ENCODE results near the gene EAPP.
"Not testable (repeated sequence)": the region's sequence is repeated elsewhere in the genome, so short reads cannot be mapped to it uniquely, and the experiment has no call there.

Gene EAPP, protein sequence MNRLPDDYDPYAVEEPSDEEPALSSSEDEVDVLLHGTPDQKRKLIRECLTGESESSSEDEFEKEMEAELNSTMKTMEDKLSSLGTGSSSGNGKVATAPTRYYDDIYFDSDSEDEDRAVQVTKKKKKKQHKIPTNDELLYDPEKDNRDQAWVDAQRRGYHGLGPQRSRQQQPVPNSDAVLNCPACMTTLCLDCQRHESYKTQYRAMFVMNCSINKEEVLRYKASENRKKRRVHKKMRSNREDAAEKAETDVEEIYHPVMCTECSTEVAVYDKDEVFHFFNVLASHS

DNA sequence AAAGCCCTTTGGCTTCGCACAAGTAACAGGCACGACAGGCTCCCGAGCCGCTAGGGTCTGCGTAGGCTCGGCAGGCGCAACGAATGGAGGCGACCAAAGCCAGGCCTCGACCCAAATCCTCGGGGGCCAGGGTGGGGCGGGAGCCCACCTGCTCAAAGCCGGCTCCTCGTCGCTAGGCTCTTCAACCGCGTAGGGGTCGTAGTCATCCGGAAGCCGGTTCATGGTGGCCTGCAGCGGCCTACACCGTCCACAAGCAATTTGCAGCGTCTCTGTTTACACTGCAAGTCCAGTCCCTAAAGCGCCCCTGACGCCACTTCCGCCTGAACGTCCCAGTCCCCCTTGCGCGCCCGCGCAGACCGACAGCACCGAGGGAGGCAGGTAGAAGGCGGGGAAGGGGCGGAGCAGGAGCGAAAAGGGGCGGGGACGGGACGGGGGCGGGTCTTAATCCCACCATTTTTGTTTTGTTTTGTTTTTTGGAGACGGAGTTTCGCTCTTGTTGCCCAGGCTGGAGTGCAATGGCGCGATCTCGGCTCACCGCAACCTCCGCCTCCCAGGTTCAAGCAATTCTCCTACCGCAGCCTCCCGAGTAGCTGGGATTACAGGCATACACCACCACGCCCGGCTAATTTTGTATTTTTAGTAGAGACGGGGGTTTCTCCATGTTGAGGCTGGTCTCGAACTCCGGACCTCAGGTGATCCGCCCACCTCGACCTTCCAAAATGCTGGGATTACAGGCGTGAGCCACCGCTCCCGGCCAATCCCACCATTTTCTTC, at the start of gene EAPP:
TSS of gene EAPP (minus strand) at position 295 of the 774 bp plus-strand sequence. CDS start at position 222, 73 bp downstream.
- DNase-seq, result peak; percentile 97

DNA sequence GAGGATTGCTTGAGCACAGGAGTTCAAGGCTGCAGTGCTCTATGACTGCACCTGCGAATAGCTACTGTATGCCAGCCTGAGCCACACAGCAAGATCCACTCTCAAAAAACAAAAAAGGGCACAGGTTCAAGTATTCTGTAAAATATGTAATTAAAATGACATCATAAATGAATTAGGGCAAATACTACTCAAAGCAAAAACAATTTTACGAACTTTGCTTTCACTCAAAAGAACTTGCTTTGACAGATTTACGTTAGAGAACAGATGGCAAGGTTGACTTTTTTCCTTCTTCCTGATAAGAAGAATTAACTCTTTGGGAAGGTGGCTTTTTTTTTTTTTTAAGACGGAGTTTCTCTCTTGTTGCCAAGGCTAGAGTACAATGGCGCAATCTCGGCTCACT, 44.0 kb upstream of the EAPP start:
- DNase-seq, result no peak

DNA sequence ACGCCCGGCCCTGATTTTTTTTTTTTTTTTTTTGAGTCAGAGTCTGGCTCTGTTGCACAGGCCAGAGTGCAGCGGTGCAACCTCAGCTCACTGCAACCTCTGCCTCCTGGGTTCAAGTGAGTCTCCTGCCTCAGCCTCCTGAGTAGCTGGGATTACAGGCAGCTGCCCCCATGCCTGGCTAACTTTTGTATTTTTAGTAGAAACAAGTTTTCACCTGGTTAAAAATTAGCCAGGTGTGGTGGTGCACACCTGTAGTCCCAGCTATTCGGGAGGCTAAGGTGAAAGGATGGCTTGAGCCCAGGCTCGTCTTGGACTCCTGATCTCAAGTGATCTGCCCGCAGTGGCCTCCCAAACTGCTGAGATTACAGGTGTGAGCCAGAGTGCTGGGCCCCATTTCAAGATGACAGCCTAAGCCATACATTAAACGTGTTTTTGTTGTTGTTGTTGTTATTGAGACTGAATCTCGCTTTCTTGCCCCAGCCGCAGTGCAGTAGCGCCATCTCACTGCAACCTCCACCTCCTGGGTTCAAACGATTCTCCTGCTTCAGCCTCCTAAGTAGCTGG, 42.7 kb upstream of the EAPP start:
- DNase-seq, result no peak

DNA sequence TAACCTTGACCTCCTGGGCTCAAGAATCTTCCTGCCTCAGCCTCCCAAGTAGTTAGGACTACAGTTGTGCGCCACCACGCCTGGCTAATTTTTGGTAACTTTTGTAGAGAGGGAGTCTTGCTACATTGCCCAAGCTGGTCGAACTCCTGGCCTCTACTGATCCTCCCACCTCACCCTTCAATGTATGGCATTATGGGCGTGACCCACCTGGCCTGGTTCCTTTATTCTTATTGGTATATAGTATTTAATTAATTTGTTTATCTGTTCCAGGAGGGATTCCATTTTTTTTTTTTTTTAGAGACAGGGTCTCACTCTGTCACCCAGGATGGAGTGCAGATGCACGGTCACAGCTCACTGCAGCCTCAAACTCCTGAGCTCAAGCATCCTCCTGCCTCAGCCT, 40.9 kb upstream of the EAPP start:
- DNase-seq, result no peak

DNA sequence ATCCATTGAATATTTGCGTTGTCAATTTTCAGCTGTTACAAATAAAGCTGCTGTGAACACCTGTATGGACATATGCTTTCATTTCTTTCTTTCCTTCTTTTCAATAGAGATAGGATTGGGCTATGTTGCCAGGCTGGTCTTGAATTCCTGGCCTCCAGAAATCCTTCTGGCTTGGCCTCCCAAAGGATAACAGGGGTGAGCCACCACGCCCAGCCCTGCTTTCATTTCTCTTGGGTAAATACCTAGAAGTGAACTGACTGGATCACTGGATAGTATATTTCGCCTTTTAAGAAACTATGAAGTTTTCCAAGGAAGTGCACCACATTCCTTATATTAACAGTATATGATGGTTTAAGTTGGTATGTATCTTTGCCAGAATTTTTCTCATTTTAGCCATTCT, 32.3 kb upstream of the EAPP start:
- no peak for DNase-seq

DNA sequence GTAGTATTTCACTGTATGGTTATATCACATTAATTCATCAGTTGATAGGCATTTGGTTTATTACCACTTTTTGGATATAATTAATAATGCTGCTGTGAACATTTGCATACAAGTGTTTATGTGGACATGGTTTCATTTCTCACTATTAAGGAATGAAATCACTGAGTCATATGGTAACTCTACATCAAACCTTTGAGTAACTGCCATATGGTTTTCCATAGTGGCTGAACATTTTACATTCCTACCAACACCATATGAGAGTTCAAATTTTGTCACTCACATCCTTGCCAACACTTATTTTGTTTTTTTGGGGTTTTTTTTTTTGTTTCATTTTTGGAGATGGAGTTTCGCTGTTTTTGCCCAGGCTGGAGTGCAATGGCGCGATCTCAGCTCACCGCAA, 30.2 kb upstream of the EAPP start:
- DNase-seq, result no peak

DNA sequence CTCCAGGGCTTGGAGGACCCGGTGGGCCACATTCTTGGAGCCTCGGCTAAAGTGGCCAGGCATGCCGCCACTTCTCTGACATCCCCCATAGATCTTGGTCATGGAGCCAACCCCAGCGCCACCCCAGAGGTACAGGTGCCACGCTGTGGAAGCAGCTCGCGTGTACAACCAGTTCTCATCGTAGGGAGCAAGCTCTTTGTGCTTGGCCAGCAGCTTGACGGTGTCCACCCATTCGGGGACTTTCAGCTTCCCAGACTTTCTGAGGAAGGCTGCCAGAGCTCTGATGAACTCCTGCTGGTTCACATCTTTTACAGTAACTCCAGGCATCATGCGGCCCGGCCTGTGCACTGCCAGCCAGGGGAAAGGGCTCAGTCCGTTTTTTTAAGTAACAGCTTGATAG, 29.3 kb upstream of the EAPP start:
- DNase-seq, result no peak

DNA sequence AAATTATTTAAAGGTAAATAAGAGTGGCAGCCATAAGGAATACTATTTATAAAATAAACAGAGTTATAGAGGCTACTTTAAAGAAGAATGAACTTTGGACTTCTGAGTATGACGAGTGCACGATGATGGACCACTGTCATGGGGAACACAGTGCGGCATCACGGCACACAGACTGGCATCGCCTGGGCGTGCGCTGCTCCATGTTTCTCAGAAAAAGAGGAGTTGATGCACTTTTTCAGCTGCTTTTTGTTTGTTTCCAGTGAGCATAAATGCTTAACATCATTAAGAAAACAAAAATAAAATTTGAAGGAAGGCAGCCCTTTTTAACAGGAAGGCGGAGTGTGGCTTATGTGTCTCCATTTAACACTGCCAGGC, 23.3 kb upstream of the EAPP start:
- DNase-seq, result no peak

DNA sequence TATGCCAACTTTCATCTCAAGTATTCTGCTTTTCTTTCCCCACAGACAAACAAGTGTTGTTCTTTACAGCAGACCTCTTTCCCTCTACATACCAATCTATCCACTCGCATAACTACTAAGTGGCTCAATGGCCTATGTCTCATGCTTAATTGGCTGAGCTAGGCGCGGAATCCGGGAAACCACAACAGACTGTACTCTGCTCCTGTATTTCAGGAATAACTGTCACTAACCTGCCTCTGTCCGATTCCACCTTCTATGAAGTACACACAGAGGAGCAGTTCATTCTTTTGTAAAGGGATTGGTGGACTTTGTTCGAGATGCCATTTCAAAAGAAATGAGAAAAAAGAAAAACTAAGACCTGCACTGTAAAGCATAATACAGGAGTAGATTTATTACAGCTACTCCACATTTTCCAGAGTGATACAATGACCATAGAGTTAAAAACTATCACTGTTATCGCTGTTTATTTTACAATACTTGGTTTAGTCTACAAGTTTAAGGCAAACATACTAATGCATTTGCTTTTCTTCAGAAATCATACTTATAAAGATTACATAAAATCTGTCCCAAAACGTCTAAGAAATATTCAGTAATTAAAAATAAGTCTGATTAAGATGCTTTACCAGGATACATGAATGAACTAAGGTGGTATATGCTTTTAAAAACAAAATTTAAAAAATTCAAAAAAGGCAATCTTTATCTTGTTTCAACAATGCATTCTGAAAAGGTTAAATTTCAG, 22.7 kb upstream of the EAPP start:
- DNase-seq, result not testable (repeated sequence)

DNA sequence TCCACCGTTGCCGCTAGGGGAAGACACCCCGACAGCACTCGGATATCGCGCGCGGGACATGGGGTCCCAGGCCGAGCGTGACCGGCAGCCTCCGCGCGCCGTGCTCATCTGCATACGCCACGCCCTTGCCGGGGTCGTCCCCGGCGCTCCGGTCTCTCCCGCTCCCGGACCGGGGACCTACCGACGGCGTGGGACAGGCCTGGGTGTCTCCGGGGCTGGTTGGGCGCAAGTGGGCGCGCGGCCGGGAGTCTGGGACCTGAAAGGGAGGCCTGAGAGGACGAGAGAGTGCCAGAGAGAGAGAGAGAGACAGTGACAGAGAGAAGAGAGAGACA, 17.0 kb upstream of the EAPP start:
- DNase-seq, result not testable (repeated sequence)

DNA sequence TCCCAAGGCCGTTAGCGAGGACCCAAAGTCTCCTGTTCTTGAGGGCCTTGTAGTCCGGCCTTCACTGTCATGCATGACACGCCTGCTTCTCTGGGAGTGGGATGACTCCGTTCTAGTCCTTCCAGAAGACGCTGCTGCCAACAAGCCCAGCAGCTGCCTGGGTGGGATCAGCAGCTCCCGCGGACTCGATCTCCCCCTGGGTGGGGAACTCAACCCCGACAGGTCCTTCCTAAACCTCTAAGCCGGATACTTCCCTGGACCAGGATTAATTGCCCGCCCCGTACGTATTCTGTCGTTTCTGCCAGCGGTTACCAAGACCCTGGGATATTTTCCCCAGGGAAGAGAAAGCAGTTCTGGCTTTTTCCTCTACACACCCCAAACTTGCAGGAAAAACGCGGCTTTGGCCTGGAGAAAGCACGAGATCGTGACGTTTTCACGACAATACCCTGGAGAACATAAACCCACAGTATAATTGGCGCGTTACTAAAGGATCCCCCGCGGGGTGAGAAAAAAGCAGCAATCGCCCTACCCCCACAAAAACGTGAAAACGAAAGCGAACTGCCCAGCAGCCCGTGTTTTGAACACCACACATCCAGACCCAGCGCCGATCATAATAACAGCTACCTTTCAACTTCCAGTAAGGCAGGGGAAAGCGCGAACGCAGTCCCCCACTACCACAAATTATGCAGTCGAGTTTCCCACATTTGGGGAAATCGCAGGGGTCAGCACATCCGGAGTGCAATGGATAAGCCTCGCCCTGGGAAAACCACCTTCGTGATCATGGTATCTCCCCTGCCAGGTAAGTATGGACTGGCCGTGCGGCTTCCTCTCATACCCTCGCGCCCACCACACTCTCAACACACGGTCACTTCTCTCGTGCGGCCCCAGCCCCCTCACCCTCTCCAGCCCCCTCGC, 16.3 kb upstream of the EAPP start:
- not testable (repeated sequence) for DNase-seq

DNA sequence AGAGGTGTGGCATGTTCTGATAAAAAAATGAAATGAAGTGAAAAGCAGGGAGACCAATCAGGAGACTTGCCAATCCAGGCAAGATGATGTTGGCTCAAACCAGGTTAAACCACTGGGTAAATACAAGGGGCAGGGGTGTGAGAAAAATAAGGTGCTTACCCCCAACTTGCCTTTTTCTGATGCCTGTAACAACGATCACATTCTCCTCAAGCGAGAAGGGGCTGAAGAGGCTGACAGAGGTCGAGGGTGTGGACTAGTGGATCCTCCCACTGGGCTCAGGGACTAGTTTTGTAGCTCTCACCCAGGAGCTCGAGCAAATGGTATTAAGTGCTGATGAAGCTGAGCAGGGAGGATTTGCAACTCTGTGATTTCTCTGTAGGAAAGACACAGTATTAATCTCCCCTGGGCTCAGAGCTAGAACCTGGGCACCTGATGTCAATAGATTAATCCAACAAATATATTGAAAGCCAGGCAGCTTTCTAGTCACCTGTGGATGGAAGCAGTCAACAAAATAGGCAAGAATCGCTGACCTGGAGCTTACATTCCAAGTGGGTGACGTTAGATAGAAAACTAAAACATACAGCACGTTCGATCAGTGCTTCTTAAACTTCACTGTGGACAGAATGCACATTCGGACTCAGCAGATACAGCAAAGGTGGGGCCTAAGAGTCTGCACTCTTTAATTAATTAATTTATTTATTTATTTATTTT, 15.2 kb upstream of the EAPP start:
- DNase-seq, result no peak

DNA sequence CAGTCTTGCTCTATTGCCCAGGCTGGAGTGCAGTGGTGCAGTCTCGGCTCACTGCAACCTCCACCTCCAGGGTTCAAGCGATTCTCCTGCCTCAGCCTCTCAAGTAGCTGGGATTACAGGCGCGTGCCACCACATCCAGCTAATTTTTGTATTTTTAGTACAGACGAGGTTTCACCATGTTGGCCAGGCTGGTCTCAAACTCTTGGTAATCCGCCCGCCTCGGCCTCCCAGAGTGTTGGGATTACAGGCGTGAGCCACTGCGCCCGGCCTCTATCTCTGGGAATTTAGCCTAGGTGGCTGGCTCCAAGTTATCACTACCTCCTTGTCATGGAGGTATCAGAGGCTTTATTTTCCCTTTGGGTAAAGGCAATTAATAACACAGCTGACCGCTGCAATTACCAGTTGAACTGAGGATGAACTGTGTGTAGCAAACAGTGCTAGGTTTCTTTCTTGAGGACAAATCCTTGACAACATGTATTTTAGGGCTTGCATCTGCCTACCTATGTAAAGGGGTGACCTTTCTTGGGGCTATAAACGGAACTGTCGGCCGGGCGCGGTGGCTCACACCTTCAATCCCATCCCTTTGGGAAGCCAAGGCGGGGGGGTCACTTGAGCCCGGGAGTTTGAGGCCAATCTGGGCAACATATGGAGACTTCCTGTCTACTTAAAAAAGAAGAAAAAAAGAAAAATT, 9.9 kb upstream of the EAPP start:
- DNase-seq, result not testable (repeated sequence)

DNA sequence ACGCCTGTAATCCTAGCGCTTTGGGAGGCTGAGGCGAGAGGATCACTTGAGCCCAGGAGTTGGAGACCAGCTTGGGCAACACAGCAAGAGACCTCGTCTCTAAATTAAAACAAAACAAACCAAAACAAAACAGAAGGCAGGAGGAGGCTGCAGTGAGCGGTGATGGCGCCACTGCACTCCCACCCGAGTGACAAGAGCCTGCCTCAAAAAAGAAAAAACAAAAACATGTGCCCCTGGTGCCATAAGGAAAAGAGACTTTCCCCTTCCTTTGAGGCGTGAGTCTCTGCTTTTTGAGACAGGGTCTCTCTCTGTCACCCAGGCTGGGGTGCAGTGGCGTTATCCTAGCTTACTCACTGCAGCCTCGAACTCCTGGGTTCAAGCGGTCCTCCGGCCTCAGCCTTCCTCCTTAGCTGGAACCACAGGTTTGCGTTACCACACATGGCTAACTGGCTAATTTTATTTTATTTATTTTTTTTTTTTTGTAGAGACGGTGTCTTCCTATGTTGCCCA, 9.0 kb upstream of the EAPP start:
- no peak for DNase-seq

DNA sequence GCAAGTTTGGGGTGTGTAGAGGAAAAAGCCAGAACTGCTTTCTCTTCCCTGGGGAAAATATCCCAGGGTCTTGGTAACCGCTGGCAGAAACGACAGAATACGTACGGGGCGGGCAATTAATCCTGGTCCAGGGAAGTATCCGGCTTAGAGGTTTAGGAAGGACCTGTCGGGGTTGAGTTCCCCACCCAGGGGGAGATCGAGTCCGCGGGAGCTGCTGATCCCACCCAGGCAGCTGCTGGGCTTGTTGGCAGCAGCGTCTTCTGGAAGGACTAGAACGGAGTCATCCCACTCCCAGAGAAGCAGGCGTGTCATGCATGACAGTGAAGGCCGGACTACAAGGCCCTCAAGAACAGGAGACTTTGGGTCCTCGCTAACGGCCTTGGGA, 7.6 kb upstream of the EAPP start:
- not testable (repeated sequence) for DNase-seq

DNA sequence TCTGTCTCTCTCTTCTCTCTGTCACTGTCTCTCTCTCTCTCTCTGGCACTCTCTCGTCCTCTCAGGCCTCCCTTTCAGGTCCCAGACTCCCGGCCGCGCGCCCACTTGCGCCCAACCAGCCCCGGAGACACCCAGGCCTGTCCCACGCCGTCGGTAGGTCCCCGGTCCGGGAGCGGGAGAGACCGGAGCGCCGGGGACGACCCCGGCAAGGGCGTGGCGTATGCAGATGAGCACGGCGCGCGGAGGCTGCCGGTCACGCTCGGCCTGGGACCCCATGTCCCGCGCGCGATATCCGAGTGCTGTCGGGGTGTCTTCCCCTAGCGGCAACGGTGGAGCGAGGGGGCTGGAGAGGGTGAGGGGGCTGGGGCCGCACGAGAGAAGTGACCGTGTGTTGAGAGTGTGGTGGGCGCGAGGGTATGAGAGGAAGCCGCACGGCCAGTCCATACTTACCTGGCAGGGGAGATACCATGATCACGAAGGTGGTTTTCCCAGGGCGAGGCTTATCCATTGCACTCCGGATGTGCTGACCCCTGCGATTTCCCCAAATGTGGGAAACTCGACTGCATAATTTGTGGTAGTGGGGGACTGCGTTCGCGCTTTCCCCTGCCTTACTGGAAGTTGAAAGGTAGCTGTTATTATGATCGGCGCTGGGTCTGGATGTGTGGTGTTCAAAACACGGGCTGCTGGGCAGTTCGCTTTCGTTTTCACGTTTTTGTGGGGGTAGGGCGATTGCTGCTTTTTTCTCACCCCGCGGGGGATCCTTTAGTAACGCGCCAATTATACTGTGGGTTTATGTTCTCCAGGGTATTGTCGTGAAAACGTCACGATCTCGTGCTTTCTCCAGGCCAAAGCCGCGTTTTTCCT, 7.0 kb upstream of the EAPP start:
- DNase-seq, result not testable (repeated sequence)

DNA sequence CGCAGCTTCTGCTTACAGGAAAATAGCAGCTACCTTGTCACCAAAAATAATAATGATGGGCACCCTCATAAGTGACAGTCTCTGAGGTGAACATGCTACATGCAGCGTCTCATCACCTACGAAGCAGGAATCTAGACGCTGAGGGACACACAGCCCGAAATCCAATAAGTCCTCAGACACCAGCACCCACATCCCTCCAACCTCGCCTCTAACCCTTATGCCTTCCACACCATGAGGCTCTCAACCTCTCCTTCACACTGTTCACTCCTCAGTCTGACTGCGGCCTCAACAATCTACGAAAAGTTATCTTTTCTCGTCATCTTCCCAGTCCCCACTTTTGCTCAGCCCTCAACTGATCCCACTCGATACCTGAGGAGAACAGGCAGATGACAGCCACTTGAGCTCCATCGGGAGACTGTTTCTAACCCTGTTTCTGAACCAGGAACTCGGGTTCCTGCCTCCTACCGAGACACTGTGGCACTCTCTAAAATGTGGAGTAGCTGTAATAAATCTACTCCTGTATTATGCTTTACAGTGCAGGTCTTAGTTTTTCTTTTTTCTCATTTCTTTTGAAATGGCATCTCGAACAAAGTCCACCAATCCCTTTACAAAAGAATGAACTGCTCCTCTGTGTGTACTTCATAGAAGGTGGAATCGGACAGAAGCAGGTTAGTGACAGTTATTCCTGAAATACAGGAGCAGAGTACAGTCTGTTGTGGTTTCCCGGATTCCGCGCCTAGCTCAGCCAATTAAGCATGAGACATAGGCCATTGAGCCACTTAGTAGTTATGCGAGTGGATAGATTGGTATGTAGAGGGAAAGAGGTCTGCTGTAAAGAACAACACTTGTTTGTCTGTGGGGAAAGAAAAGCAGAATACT, 919 bp upstream of the EAPP start:
- DNase-seq, result not testable (repeated sequence)

DNA sequence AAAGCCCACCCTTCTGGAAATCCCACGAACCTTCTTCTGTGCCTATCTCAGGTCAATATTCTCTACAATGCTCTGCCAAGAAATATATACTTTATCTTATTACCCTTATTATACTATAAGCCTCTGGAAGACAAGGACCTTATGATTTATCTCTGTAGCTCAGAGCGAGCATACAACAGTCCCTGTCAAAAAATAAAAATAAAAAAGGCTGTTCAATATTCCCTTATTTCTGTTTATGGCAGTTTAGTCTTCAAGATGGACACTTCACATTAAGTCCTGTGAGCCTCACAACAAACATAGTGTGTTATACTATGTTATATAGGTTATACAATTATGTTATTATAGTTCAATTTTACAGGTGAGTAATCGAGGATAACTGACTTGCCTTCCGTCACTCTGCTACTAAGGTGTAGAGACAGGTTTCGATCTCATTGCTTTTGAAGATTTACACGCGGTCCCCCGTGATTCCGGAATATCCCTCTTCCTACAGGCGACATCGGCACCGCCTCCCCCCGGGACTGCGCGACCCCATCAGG, 562 bp downstream of the EAPP start:
- no peak for DNase-seq

DNA sequence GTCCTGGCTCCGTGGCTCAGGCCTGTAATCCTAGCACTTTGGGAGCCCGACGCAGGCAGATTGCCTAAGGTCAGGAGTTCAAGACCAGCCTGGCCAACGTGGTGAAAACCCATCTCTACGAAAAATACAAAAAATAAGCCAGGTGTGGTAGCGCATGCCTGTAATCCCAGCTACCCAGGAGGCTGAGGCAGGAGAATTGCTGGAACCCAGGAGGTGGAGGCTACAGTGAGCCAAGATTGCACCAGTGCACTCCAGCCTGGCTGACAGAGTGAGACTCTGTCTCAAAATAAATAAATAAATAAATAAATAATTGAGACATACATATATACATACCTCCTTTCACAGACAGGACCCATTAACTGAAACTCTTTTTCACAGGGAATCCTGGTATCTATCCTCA, 1.4 kb downstream of the EAPP start:
- not testable (repeated sequence) for DNase-seq

All from activated CD4-positive, alpha-beta T cell treated with anti-CD3 and anti-CD28 coated beads for 48 hours (primary cell).